ENCODE results near the gene RABGGTA. TPM values are rescaled to one million over a fixed set of nuclear protein-coding genes. Genes with fewer than 3 reads are reported as not detected.
A peak's percentile ranks its signal among the peaks of the same experiment; 100 is the strongest.

RABGGTA gene
- total and polyA plus RNA-seq, 10 of the 15 experiments (the other 5 are each of a cell fraction or from before 2014, with no cell fraction given) = 19.1 to 75.6 (median 46.9) TPM

DNA sequence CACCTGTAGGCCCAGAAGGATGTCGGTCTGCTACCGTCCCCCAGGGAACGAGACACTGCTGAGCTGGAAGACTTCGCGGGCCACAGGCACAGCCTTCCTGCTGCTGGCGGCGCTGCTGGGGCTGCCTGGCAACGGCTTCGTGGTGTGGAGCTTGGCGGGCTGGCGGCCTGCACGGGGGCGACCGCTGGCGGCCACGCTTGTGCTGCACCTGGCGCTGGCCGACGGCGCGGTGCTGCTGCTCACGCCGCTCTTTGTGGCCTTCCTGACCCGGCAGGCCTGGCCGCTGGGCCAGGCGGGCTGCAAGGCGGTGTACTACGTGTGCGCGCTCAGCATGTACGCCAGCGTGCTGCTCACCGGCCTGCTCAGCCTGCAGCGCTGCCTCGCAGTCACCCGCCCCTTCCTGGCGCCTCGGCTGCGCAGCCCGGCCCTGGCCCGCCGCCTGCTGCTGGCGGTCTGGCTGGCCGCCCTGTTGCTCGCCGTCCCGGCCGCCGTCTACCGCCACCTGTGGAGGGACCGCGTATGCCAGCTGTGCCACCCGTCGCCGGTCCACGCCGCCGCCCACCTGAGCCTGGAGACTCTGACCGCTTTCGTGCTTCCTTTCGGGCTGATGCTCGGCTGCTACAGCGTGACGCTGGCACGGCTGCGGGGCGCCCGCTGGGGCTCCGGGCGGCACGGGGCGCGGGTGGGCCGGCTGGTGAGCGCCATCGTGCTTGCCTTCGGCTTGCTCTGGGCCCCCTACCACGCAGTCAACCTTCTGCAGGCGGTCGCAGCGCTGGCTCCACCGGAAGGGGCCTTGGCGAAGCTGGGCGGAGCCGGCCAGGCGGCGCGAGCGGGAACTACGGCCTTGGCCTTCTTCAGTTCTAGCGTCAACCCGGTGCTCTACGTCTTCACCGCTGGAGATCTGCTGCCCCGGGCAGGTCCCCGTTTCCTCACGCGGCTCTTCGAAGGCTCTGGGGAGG, 39.5 kb upstream of the RABGGTA start, which contains the start of gene LTB4R (continued):
- TF ChIP-seq, protein P1, sequence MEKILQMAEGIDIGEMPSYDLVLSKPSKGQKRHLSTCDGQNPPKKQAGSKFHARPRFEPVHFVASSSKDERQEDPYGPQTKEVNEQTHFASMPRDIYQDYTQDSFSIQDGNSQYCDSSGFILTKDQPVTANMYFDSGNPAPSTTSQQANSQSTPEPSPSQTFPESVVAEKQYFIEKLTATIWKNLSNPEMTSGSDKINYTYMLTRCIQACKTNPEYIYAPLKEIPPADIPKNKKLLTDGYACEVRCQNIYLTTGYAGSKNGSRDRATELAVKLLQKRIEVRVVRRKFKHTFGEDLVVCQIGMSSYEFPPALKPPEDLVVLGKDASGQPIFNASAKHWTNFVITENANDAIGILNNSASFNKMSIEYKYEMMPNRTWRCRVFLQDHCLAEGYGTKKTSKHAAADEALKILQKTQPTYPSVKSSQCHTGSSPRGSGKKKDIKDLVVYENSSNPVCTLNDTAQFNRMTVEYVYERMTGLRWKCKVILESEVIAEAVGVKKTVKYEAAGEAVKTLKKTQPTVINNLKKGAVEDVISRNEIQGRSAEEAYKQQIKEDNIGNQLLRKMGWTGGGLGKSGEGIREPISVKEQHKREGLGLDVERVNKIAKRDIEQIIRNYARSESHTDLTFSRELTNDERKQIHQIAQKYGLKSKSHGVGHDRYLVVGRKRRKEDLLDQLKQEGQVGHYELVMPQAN (conservative IDR thresholded peaks at IDR 0.05) = peak; percentile 62; the same call in 1 of the 2 replicates
- TF ChIP-seq MEF2B (IDR thresholded peaks at IDR 0.05; ENCODE audit: partially characterized antibody, poor library complexity, severe bottlenecking) = peak; percentile 54

DNA sequence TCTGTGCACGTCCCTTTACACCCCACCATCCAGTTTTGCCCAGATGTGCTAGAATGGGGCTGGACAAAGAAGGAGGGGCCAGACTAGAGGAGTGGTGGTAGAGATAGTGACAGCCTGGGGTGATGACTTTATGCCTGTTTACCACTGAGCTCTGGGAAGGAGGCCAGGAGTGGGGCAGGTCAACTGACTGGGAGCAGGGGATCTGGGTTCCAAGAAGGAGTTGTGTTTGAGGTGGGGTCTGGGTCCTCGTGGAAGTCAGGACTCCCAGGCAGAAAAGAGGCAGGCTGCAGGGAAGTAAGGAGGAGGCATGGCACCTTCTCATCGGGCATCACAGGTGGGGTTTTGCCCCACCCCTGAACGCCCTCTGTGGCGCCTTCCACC, 38.9 kb upstream of the RABGGTA start:
- Histone ChIP-seq H3K79me2 (ENCODE audit: control insufficient read depth, insufficient read depth, low read length) (no peaks in the 10 kb centered on the region), H3K4me3 (0 out of 2 replicates have a peak overlapping the region, but pooled peaks have one; percentile 47), H2AFZ (ENCODE audit: control insufficient read depth, low read depth, low read length) (no peak overlapping the region), H3K27ac (ENCODE audit: control insufficient read depth, insufficient read depth) (no peak overlapping the region), H3K27me3 (replicated peaks in 1 of 2; ENCODE audit: control insufficient read depth in 2 of 2, insufficient read depth in 2 of 2, low read length in 1 of 2) (no peaks in the 10 kb centered on the region), H3K4me1 (ENCODE audit: control insufficient read depth, insufficient read depth, low read length) (peaks cover 37% of the 10 kb centered on the region), H4K20me1 (ENCODE audit: control insufficient read depth, insufficient read depth) (no peaks in the 10 kb centered on the region), H3K36me3 (ENCODE audit: control insufficient read depth in 2 of 2, insufficient read depth in 2 of 2, low read length in 1 of 2) (peaks cover 6 to 12% of the 10 kb centered on the region in 2 experiments; a peak in 3 of 4 replicates), H3K9me3 (replicated peaks; ENCODE audit: control insufficient read depth, insufficient read depth, low read length) (no peaks in the 10 kb centered on the region), H3K9ac (ENCODE audit: control insufficient read depth, insufficient read depth, low read length) (no peak overlapping the region), H3K4me2 (ENCODE audit: control insufficient read depth, insufficient read depth) (no peak overlapping the region)
- no peak for ATAC-seq
- CTCF ChIA-PET = interaction anchor here (1.0 to 7.9 kb wide), 10 partner anchors 8 to 254 kb away, joined by 3 to 149 read pairs (median 4); partner anchors contain the start of genes ADCY4, DCAF11, DHRS1 and KHNYN
- no peak for FAIRE-seq
- 25% methylated on average over 4 of the region's 5 CpGs for WGBS (ENCODE audit: insufficient coverage, insufficient replicate concordance, low lambda C conversion rate, missing lambda C conversion rate)
- BruUV-seq (replicated peaks) = no TSS peak
- SMC1A ChIA-PET (ENCODE audit: uncharacterized antibody, unreplicated experiment) = interaction anchor here (0.9 to 1.6 kb wide), 7 partner anchors 9 to 121 kb away, joined by 3 to 7 read pairs (median 3); partner anchors contain the start of gene TINF2
- RAD21 ChIA-PET (ENCODE audit: unreplicated experiment) = interaction anchor here (0.6 to 1.9 kb wide), 6 partner anchors 13 to 121 kb away, joined by 3 to 9 read pairs (median 4); partner anchors contain the start of gene TINF2
- intact Hi-C loops (cut with micrococcal nuclease; ENCODE audit: unreplicated experiment) = no loop called here
- TF ChIP-seq CREM (IDR thresholded peaks at IDR 0.05; ENCODE audit: low read depth) (no peak), BRCA1 (IDR thresholded peaks at IDR 0.05; ENCODE audit: low read depth, low read length) (no peak), ZNF24 (IDR thresholded peaks at IDR 0.05) (no peak), SUZ12 (IDR thresholded peaks at IDR 0.05; ENCODE audit: unreplicated experiment) (no peak), IKZF2 (IDR thresholded peaks at IDR 0.05) (no peak), CHD4 (IDR thresholded peaks at IDR 0.05) (no peak)
- in situ Hi-C loops (cut with MboI) = no loop called here
- POLR2A ChIA-PET = interaction anchor here (0.6 to 1.0 kb wide), 3 partner anchors 16 to 121 kb away, joined by 3 read pairs; partner anchors contain the start of gene RIPK3
- no peak for DNase-seq (ENCODE audit: low read depth, low spot score)

Measured in GM12878 (cell line).